SU-DHL-6 (cell line): ENCODE results near the gene TMEM198.

ENCODE experiments used
- H2AFZ ChIP-seq: fragments of 200-600 bp; sonication (generic); 2 replicates; pipeline ENCODE4 v1.6.1; 2014; ENCODE audit warnings: low read depth, mild to moderate bottlenecking, moderate library complexity, mixed read lengths, antibody characterized with exemption, low read length; ENCODE audit not compliant: severe bottlenecking
- H3F3A ChIP-seq: fragments of 200-600 bp; shearing (Covaris generic); 2 replicates; pipeline ENCODE4 v1.6.0; 2016; ENCODE audit warnings: antibody characterized with exemption, mild to moderate bottlenecking; ENCODE audit not compliant: insufficient read depth
- H3K27ac ChIP-seq: fragments of 200-600 bp; sonication (generic); 2 replicates; pipeline ENCODE4 v1.5.1; 2016; ENCODE audit warnings: low read depth, mild to moderate bottlenecking, low read length, moderate library complexity, mixed read lengths
- H3K27me3 ChIP-seq: fragments of 200-600 bp; sonication (generic), shearing (Covaris generic); 2 replicates; pipeline ENCODE4 v1.6.0; 2014; ENCODE audit warnings: mild to moderate bottlenecking, low read length
- H3K36me3 ChIP-seq: fragments of 200-600 bp; sonication (generic); 2 replicates; pipeline ENCODE4 v1.6.1; 2014; ENCODE audit warnings: mild to moderate bottlenecking, low read length, mixed read lengths
- H3K4me2 ChIP-seq: fragments of 300-600, 200-600 bp; shearing (Covaris generic), sonication (generic); 2 replicates; pipeline ENCODE4 v1.6.0; 2014; ENCODE audit warnings: low read length, low read depth, mild to moderate bottlenecking; ENCODE audit not compliant: poor library complexity, severe bottlenecking
- H3K4me3 ChIP-seq: fragments of 200-600 bp; sonication (generic); 2 replicates; pipeline ENCODE4 v1.5.1; 2014; ENCODE audit warnings: antibody characterized with exemption, low read length, mild to moderate bottlenecking, mixed read lengths; ENCODE audit not compliant: insufficient read depth, poor library complexity, severe bottlenecking
- H3K79me2 ChIP-seq: fragments of 200-600 bp; sonication (generic); 2 replicates; pipeline ENCODE4 v1.6.1; 2014; ENCODE audit warnings: mild to moderate bottlenecking, low read length, moderate library complexity; ENCODE audit not compliant: insufficient read depth
- H3K9ac ChIP-seq: fragments of 200-600 bp; sonication (generic); 2 replicates; pipeline ENCODE4 v1.7.0; 2014; ENCODE audit warnings: mild to moderate bottlenecking, low read length
- H3K9me2 ChIP-seq: fragments of 200-600 bp; sonication (generic); replicated peaks from 2 replicates; pipeline ENCODE4 v1.6.1; 2014; ENCODE audit warnings: low read length; ENCODE audit not compliant: insufficient read depth
- H3K9me3 ChIP-seq: fragments of 200-600 bp; sonication (generic); 2 replicates; pipeline ENCODE4 v1.6.1; 2014; ENCODE audit warnings: low read length, mixed read lengths; ENCODE audit not compliant: insufficient read depth
- H4K20me1 ChIP-seq: fragments of 200-600 bp; sonication (generic); 2 replicates; pipeline ENCODE4 v1.6.1; 2014; ENCODE audit warnings: low read depth, mild to moderate bottlenecking, antibody characterized with exemption, low read length, moderate library complexity, mixed read lengths
- CTCF ChIP-seq: fragments of 200-600 bp; sonication (generic); IDR thresholded peaks from one replicate; pipeline ENCODE4 v1.5.1; 2017; ENCODE audit warnings: antibody characterized with exemption, mild to moderate bottlenecking, low read length, moderate library complexity; ENCODE audit not compliant: insufficient read depth, poor library complexity, severe bottlenecking
- EZH2phosphoT487 ChIP-seq: fragments of 200-600 bp; sonication (generic), shearing (Covaris generic); conservative IDR thresholded peaks from 2 replicates; pipeline ENCODE4 v1.6.1; 2018; ENCODE audit warnings: mild to moderate bottlenecking, antibody characterized with exemption, low read length, moderate library complexity, mixed read lengths

TMEM198 gene

DNA sequence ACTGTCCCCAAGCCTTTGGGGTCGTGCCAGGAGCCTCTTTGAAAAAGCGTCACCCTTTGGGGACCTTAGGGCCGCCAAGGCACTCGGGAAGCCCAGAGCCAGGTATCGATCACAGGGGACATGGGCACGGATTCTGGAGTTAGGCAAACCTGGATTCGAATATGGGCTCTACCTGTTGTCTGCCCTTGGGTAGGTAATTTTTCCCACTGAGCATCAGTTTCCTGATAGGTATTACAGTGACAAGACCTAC is 9.3 kb downstream of the TMEM198 start:
- Histone ChIP-seq H3K9me3 (no peaks in the 10 kb centered on the region), H3K27ac (no peak overlapping the region), H3K79me2 (no peaks in the 10 kb centered on the region), H3K27me3 (no peaks in the 10 kb centered on the region), H3K36me3 (no peaks in the 10 kb centered on the region), H2AFZ (no peak overlapping the region), H3K9ac (no peak overlapping the region), H3K4me3 (no peak overlapping the region), H3F3A (no peaks in the 10 kb centered on the region), H3K4me2 (no peak overlapping the region), H4K20me1 (no peaks in the 10 kb centered on the region), H3K9me2 (no peaks in the 10 kb centered on the region)
- TF ChIP-seq EZH2phosphoT487 (no peak), CTCF (no peak)

GRCh38 chr2:219553463-219553963 is 9.7 kb downstream of the TMEM198 start:
- Histone ChIP-seq H3F3A (no peaks in the 10 kb centered on the region), H3K4me2 (no peak overlapping the region), H3K9ac (no peak overlapping the region), H3K36me3 (no peaks in the 10 kb centered on the region), H3K27ac (no peak overlapping the region), H3K4me3 (no peak overlapping the region), H3K9me2 (no peaks in the 10 kb centered on the region), H4K20me1 (no peaks in the 10 kb centered on the region), H3K9me3 (no peaks in the 10 kb centered on the region), H3K79me2 (no peaks in the 10 kb centered on the region), H3K27me3 (no peaks in the 10 kb centered on the region), H2AFZ (no peak overlapping the region)
- TF ChIP-seq EZH2phosphoT487 (no peak), CTCF (no peak)

GRCh38 chr2:219554350-219554749 is 10.5 kb downstream of the TMEM198 start:
- no peaks in the 10 kb centered on the region for H4K20me1 ChIP-seq
- H3K4me2 ChIP-seq = no peak overlapping the region
- H3K27ac ChIP-seq = no peak overlapping the region
- H3K4me3 ChIP-seq = no peak overlapping the region
- no peaks in the 10 kb centered on the region for H3K9me2 ChIP-seq
- H3K27me3 ChIP-seq = no peaks in the 10 kb centered on the region
- H3K9ac ChIP-seq = no peak overlapping the region
- H3K9me3 ChIP-seq = no peaks in the 10 kb centered on the region
- H2AFZ ChIP-seq = no peak overlapping the region
- no peaks in the 10 kb centered on the region for H3F3A ChIP-seq
- H3K36me3 ChIP-seq = no peaks in the 10 kb centered on the region
- TF ChIP-seq EZH2phosphoT487 (no peak), CTCF (no peak)
- no peaks in the 10 kb centered on the region for H3K79me2 ChIP-seq

DNA sequence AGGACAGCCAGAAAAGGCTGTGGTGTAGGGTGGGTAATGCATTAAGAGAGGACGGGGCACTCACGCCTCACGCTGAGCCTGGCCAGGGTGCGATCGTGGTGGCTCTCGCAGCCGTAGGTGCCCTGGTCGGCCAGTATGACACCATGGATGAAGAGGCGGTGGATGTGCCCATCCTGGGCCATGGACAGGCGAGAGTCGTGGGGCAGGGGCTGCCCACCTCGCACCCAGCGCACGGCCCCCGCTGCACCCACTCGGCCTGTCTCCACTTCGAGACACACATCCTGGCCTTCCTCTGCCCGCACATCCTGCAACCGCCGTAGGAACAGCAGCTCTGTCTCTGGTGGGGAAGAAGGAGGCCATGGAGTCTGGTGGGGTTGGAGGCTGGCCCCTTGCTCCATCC is 12.1 kb downstream of the TMEM198 start:
- Histone ChIP-seq H3K27ac (no peak overlapping the region), H3K4me3 (no peak overlapping the region), H3K9ac (no peak overlapping the region), H4K20me1 (no peaks in the 10 kb centered on the region), H3K27me3 (no peaks in the 10 kb centered on the region), H3K36me3 (no peaks in the 10 kb centered on the region), H2AFZ (no peak overlapping the region), H3K79me2 (no peaks in the 10 kb centered on the region), H3K9me2 (no peaks in the 10 kb centered on the region), H3K9me3 (no peaks in the 10 kb centered on the region), H3K4me2 (no peak overlapping the region), H3F3A (no peaks in the 10 kb centered on the region)
- TF ChIP-seq CTCF = no peak
- no peak for TF ChIP-seq EZH2phosphoT487
